Dedifferentiated amniotic fluid mesenchymal stem cell (primary cell): ENCODE results near the gene SLC39A10.
"Not testable (repeated sequence)": the region's sequence is repeated elsewhere in the genome, so short reads cannot be mapped to it uniquely, and the experiment has no call there.

ENCODE experiments used
- DNase-seq: peaks from one replicate; pipeline ENCODE4 v3.0.0-alpha.2; 2016; ENCODE audit errors: extremely low spot score

Gene SLC39A10

GRCh38 chr2:195644708-195645107 is 12.3 kb upstream of the SLC39A10 start:
- DNase-seq: not testable (repeated sequence)

GRCh38 chr2:195645413-195645812 is 11.6 kb upstream of the SLC39A10 start:
- DNase-seq: no peak

- DNase-seq: no peak
Measured at GRCh38 chr2:195646424-195646823, 10.6 kb upstream of the SLC39A10 start.

- DNase-seq: no peak
Measured at GRCh38 chr2:195647302-195647701, 9.7 kb upstream of the SLC39A10 start.

- not testable (repeated sequence) for DNase-seq
Measured at GRCh38 chr2:195648370-195648769, 8.7 kb upstream of the SLC39A10 start.

- DNase-seq: no peak
Measured at GRCh38 chr2:195648787-195649186, 8.2 kb upstream of the SLC39A10 start.

GRCh38 chr2:195649629-195650190 is 7.3 kb upstream of the SLC39A10 start:
- DNase-seq: no peak

GRCh38 chr2:195651046-195651445 is 6.0 kb upstream of the SLC39A10 start:
- no peak for DNase-seq

- DNase-seq: no peak
Measured at GRCh38 chr2:195652911-195653310, 4.1 kb upstream of the SLC39A10 start.

- DNase-seq: no peak
Measured at GRCh38 chr2:195656161-195656858, 716 bp upstream of the SLC39A10 start.

- peak; percentile 59 for DNase-seq
Measured at GRCh38 chr2:195657634-195658540, 861 bp downstream of the SLC39A10 start.

GRCh38 chr2:195658541-195658890 is 1.5 kb downstream of the SLC39A10 start:
- peak; percentile 35 for DNase-seq

- DNase-seq: no peak
Measured at GRCh38 chr2:195659114-195659513, 2.1 kb downstream of the SLC39A10 start.

GRCh38 chr2:195659982-195660890 is 3.2 kb downstream of the SLC39A10 start:
- DNase-seq: peak; percentile 87

- no peak for DNase-seq
Measured at GRCh38 chr2:195662138-195662537, 5.1 kb downstream of the SLC39A10 start.

- no peak for DNase-seq
Measured at GRCh38 chr2:195663007-195663406, 6.0 kb downstream of the SLC39A10 start.

GRCh38 chr2:195664528-195664927 is 7.5 kb downstream of the SLC39A10 start:
- no peak for DNase-seq

GRCh38 chr2:195665153-195665552 is 8.1 kb downstream of the SLC39A10 start:
- not testable (repeated sequence) for DNase-seq

- DNase-seq: no peak
Measured at GRCh38 chr2:195666113-195666712, 9.2 kb downstream of the SLC39A10 start.

- DNase-seq: no peak
Measured at GRCh38 chr2:195667974-195668373, 10.9 kb downstream of the SLC39A10 start.

GRCh38 chr2:195670191-195670590 is 13.2 kb downstream of the SLC39A10 start:
- DNase-seq: no peak
